Measurements from ENCODE around the gene GPD1.
A peak's percentile ranks its signal among the peaks of the same experiment; 100 is the strongest.
"Not testable (repeated sequence)": the region's sequence is repeated elsewhere in the genome, so short reads cannot be mapped to it uniquely, and the experiment has no call there.

The GPD1 gene

DNA sequence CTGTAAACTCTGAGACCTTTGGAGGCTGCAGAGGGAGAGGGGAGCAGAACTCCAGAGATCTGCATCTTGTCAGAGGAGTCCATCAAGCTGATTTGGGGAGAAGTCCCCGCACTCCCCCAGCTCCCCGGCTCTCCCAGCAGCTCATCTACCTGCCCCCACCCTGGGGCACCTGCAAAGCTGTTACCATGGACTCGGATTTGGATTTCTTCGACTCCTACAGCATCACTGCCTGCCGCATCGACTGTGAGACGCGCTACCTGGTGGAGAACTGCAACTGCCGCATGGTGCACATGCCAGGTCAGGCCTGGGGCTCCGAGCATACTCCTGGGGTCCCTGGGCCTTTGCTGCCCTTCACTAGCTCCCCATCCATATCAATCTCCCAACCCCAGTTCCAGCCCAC, 25.5 kb upstream of the GPD1 start:
- Mint-ChIP-seq H3K27me3 (no peaks in the 10 kb centered on the region), H3K4me1 (peaks cover 5% of the 10 kb centered on the region), H3K9me3 (no peaks in the 10 kb centered on the region), H3K36me3 (ENCODE audit: insufficient read depth) (peaks cover 3% of the 10 kb centered on the region), H3K27ac (ENCODE audit: low read depth) (no peak overlapping the region), H3K4me3 (no peak overlapping the region)
- no peak for DNase-seq (ENCODE audit: low spot score in 2 of 2)
- ATAC-seq (replicated peaks; ENCODE audit: extremely low read depth, poor library complexity, severe bottlenecking), result no peak

DNA sequence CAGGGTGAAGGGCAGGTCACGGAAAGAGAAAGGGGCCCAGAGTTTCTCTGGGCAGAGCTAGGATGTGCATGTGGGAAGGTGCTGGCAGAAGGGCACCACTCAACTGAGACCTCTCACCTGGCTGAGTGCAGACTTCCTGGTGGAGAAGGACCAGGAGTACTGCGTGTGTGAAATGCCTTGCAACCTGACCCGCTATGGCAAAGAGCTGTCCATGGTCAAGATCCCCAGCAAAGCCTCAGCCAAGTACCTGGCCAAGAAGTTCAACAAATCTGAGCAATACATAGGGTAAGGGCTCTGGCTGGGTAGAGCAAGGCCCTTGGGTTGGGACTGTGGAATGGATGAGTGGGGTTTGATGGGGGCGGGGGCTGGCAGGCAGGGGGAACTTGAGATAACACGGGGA, 24.0 kb upstream of the GPD1 start:
- H3K4me1 Mint-ChIP-seq, result peaks cover 11% of the 10 kb centered on the region
- peaks cover 3% of the 10 kb centered on the region for H3K36me3 Mint-ChIP-seq (ENCODE audit: insufficient read depth)
- no peak overlapping the region for H3K27ac Mint-ChIP-seq (ENCODE audit: low read depth)
- no peak for ATAC-seq (replicated peaks; ENCODE audit: extremely low read depth, poor library complexity, severe bottlenecking)
- no peaks in the 10 kb centered on the region for H3K9me3 Mint-ChIP-seq
- no peak for DNase-seq (ENCODE audit: low spot score in 2 of 2)
- H3K27me3 Mint-ChIP-seq, result no peaks in the 10 kb centered on the region
- H3K4me3 Mint-ChIP-seq, result no peak overlapping the region

DNA sequence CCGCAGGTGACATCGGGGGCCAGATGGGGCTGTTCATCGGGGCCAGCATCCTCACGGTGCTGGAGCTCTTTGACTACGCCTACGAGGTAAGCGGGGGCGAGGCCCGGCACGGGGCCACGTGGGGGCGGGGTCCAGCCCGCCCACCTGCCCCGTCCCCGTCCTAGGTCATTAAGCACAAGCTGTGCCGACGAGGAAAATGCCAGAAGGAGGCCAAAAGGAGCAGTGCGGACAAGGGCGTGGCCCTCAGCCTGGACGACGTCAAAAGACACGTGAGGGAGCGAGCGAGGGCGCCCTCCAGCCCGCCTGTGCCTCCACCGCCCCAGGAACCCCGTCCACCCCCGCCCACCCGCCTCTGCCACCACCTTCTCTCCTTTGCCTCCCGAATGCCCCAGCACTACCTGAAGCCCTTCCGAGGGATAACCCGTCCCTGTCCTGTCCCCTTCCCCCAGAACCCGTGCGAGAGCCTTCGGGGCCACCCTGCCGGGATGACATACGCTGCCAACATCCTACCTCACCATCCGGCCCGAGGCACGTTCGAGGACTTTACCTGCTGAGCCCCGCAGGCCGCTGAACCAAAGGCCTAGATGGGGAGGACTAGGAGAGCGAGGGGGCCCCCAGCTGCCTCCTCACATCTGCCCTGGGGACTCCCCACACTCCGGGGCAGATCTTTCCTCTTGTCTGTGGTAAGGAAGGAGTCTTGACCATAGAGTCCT, 22.6 kb upstream of the GPD1 start:
- no peaks in the 10 kb centered on the region for H3K9me3 Mint-ChIP-seq
- H3K4me3 Mint-ChIP-seq, result no peak overlapping the region
- H3K27me3 Mint-ChIP-seq, result no peaks in the 10 kb centered on the region
- H3K36me3 Mint-ChIP-seq (ENCODE audit: insufficient read depth), result peaks cover 3% of the 10 kb centered on the region
- H3K4me1 Mint-ChIP-seq, result peaks cover 14% of the 10 kb centered on the region
- ATAC-seq (replicated peaks; ENCODE audit: extremely low read depth, poor library complexity, severe bottlenecking) (no peak), DNase-seq (ENCODE audit: low spot score in 2 of 2) (no peak)
- peak overlapping the region; percentile 69 for H3K27ac Mint-ChIP-seq (ENCODE audit: low read depth)

DNA sequence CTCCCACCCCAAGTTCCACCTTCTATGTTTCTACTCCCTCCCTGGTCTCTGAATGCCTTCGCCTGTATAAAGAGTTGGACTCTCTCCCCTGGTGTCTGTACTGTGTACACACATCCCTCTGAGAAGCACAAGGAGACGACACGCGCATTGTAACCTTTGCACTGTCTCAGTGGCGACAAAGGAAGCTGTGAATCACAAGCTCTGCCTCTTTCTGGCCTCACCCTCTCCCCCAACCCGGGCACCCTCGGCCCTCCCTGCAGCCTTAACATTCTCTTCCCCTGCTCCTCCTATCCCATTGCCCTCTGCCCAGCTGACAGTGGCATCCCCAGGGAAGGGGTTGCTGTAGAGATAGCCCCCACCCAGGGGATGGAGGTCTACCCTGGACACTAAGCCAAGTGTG, 21.2 kb upstream of the GPD1 start:
- Mint-ChIP-seq H3K27me3 (no peaks in the 10 kb centered on the region), H3K9me3 (no peaks in the 10 kb centered on the region), H3K36me3 (ENCODE audit: insufficient read depth) (peaks cover 10% of the 10 kb centered on the region), H3K4me1 (peaks cover 22% of the 10 kb centered on the region), H3K4me3 (no peak overlapping the region), H3K27ac (ENCODE audit: low read depth) (peak overlapping the region; percentile 69)
- no peak for DNase-seq (ENCODE audit: low spot score in 2 of 2)
- ATAC-seq (replicated peaks; ENCODE audit: extremely low read depth, poor library complexity, severe bottlenecking), result no peak

DNA sequence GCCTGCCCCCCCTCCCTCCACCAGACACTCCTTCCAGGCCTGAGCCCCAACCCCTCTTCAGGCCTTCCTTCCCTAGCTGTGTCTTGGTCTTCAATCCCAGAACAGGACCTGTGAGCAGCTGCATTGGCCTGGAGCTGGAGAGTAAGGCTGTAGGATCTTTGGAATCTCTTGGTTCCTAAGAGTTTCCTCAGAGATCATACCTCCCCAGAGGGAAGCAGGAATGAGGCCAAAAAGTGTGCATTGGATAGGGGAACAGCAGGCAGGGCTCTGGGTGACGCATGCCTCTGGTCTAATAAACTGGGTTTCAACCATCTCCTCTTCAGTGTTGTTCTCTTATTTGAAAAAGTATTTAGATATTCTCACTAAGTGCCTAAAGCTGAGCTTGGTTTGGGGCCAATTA, 20.5 kb upstream of the GPD1 start:
- Mint-ChIP-seq H3K36me3 (ENCODE audit: insufficient read depth) (peaks cover 13% of the 10 kb centered on the region), H3K27me3 (no peaks in the 10 kb centered on the region), H3K4me1 (peaks cover 28% of the 10 kb centered on the region), H3K4me3 (peak overlapping the region; percentile 74), H3K9me3 (no peaks in the 10 kb centered on the region), H3K27ac (ENCODE audit: low read depth) (peak overlapping the region; percentile 25)
- DNase-seq (ENCODE audit: low spot score in 2 of 2), result no peak
- ATAC-seq (replicated peaks; ENCODE audit: extremely low read depth, poor library complexity, severe bottlenecking), result no peak

DNA sequence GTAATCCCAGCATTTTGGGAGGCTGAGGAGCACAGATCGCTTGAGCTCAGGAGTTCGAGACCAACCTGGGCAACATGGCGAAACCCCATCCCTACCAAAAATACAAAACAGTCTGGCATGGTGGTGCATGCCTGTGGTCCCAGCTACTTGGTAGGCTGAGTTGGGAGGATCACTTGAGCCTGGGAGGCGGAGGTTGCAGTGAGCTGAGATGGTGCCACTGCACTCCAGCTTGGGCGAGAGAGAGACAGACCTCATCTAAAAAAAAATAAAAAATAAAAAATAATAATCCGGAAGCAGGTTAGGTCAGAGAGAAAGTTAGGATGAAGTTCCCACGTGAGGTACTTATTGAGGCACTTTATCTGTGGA, 19.4 kb upstream of the GPD1 start:
- DNase-seq (ENCODE audit: low spot score in 2 of 2); H3K9me3 Mint-ChIP-seq; ATAC-seq (replicated peaks; ENCODE audit: extremely low read depth, poor library complexity, severe bottlenecking); H3K27me3 Mint-ChIP-seq: not testable (repeated sequence)
- peaks cover 35% of the 10 kb centered on the region for H3K4me1 Mint-ChIP-seq
- peaks cover 15% of the 10 kb centered on the region for H3K36me3 Mint-ChIP-seq (ENCODE audit: insufficient read depth)
- peak overlapping the region; percentile 95 for H3K4me3 Mint-ChIP-seq
- H3K27ac Mint-ChIP-seq (ENCODE audit: low read depth), result peak overlapping the region; percentile 91

DNA sequence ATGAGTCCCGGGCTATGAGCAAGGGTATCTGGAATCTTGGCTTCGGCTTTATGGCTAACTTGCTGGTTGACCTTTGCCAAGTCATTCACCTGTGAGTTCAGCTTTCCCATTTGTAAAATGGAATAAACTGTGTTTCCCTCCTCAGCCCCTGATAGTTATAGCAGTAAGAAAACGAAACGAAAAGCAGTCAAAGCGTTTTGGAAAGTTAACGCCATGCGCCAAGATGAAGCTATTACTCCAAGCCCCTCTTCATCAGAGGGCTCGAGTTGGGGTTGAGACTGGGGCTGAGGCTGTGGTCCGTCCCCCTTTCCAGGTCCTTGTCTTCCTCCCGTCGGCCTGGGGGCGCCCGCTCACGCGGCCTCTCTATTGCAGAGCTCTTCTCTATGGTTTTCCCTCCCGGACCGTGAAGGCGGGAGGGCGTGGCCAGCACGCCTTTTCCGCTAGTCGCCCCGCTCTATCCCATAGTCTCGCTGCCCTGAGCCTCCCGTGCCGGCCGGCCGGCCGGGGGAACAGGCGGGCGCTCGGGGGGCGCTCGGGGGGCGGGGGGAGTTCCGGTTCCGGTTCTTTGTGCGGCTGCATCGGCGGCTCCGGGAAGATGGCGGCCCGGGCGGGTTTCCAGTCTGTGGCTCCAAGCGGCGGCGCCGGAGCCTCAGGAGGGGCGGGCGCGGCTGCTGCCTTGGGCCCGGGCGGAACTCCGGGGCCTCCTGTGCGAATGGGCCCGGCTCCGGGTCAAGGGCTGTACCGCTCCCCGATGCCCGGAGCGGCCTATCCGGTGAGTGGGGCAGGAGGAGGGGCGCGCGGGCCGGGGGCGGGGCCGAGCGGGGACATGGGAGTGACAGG, 18.8 kb upstream of the GPD1 start, which contains the start of gene SMARCD1:
Gene SMARCD1 (plus strand): TSS at position 568 of the 840 bp plus-strand sequence. CDS start 28 bp downstream, at position 596.
- H3K4me3 Mint-ChIP-seq, result peak within 1 kb of the TSS; percentile 95
- DNase-seq (ENCODE audit: low spot score in 2 of 2), result peak; percentile 52 to 60
- ATAC-seq (replicated peaks; ENCODE audit: extremely low read depth, poor library complexity, severe bottlenecking), result peak; percentile 86
- H3K27me3 Mint-ChIP-seq, result no peaks in the 10 kb centered on the region
- peaks cover 35% of the 10 kb centered on the region for H3K4me1 Mint-ChIP-seq
- peaks cover 21% of the 10 kb centered on the region for H3K36me3 Mint-ChIP-seq (ENCODE audit: insufficient read depth)
- H3K27ac Mint-ChIP-seq (ENCODE audit: low read depth), result peak within 1 kb of the TSS; percentile 91
- H3K9me3 Mint-ChIP-seq, result no peaks in the 10 kb centered on the region

DNA sequence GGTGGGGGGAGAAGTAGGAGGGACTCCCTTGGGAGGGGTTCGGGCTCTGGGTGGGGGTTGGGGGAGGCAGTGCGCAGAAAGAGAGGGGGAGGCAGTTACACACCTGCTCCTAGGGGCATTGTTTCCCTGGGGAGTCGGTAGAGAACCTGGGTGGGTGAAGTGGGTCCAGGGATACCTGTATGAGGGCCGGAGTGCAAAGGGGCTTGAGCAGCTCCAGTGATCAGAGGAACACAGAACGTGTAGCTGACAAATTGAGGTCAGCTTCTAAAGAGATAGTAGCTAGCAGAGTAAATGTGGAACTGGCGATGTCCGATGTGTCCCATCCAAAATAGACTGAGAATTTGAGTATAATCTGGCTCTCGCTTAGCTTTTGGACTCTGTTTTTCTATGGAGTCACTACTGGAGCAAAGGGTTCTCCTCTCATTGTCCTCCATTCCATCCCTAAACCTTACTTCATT, 18.2 kb upstream of the GPD1 start:
- ATAC-seq (replicated peaks; ENCODE audit: extremely low read depth, poor library complexity, severe bottlenecking) (peak; percentile 6), DNase-seq (ENCODE audit: low spot score in 2 of 2) (no peak)
- H3K27ac Mint-ChIP-seq (ENCODE audit: low read depth), result peak overlapping the region; percentile 91
- H3K9me3 Mint-ChIP-seq, result no peaks in the 10 kb centered on the region
- H3K36me3 Mint-ChIP-seq (ENCODE audit: insufficient read depth), result peaks cover 26% of the 10 kb centered on the region
- peak overlapping the region; percentile 95 for H3K4me3 Mint-ChIP-seq
- no peaks in the 10 kb centered on the region for H3K27me3 Mint-ChIP-seq
- peaks cover 35% of the 10 kb centered on the region for H3K4me1 Mint-ChIP-seq

DNA sequence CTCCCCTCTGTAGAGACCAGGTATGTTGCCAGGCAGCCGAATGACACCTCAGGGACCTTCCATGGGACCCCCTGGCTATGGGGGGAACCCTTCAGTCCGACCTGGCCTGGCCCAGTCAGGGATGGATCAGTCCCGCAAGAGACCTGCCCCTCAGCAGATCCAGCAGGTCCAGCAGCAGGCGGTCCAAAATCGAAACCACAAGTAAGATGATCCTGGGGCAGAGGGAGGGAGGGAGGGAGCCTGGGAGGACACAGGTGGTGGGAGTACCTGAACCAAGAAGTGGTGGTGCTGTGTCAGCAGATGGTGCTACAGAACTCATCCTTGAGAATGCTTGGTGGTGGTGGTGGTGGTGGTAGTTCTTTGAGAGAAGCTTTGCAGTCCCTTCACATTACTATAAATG, 17.7 kb upstream of the GPD1 start:
- Mint-ChIP-seq H3K27ac (ENCODE audit: low read depth) (no peak overlapping the region), H3K4me1 (peaks cover 35% of the 10 kb centered on the region), H3K9me3 (no peaks in the 10 kb centered on the region), H3K27me3 (no peaks in the 10 kb centered on the region), H3K4me3 (peak overlapping the region; percentile 95), H3K36me3 (ENCODE audit: insufficient read depth) (peaks cover 30% of the 10 kb centered on the region)
- DNase-seq (ENCODE audit: low spot score in 2 of 2) (no peak), ATAC-seq (replicated peaks; ENCODE audit: extremely low read depth, poor library complexity, severe bottlenecking) (no peak)

DNA sequence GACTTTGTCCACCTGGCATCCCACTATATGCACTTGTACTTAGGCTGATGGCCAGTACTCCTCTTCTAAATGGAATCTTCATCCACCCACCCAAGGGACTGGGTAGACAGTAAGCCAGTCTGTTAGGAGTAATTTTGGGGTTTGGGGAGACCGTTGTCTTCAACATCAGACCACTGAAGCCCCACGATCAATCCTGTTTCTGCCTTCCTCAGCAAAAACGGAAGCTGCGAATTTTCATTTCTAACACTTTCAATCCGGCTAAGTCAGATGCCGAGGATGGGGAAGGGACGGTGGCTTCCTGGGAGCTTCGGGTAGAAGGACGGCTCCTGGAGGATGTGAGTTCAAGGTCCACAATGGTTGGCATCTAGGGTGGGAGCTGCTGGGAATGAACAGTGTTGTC, 16.7 kb upstream of the GPD1 start:
- Mint-ChIP-seq H3K4me3 (no peak overlapping the region), H3K36me3 (ENCODE audit: insufficient read depth) (peaks cover 40% of the 10 kb centered on the region), H3K27me3 (no peaks in the 10 kb centered on the region), H3K4me1 (peaks cover 35% of the 10 kb centered on the region), H3K27ac (ENCODE audit: low read depth) (no peak overlapping the region), H3K9me3 (no peaks in the 10 kb centered on the region)
- no peak for DNase-seq (ENCODE audit: low spot score in 2 of 2)
- no peak for ATAC-seq (replicated peaks; ENCODE audit: extremely low read depth, poor library complexity, severe bottlenecking)

DNA sequence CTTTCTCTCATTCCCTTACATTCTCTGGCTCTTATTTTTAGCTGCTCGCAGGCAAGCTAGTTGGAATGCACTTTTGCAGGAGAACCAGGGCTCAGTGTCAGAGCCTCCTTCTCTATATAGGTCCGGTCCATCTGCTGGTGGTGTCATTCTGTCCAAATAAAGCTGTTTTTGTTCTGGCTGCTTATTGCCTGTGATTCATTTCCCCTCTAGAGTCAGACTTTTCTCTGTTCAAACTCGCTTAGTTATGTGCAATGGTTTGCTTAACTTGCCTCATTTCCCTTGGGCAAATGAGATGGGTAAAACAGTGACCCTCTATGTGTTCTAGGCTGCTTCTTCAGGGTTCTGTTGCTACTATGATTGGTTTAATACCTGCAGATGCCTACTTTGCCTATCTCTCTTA, 15.8 kb upstream of the GPD1 start:
- H3K4me1 Mint-ChIP-seq, result peaks cover 35% of the 10 kb centered on the region
- ATAC-seq (replicated peaks; ENCODE audit: extremely low read depth, poor library complexity, severe bottlenecking), result no peak
- peak overlapping the region; percentile 11 for H3K27ac Mint-ChIP-seq (ENCODE audit: low read depth)
- no peak for DNase-seq (ENCODE audit: low spot score in 2 of 2)
- no peak overlapping the region for H3K4me3 Mint-ChIP-seq
- H3K36me3 Mint-ChIP-seq (ENCODE audit: insufficient read depth), result peaks cover 47% of the 10 kb centered on the region
- no peaks in the 10 kb centered on the region for H3K9me3 Mint-ChIP-seq
- H3K27me3 Mint-ChIP-seq, result no peaks in the 10 kb centered on the region

DNA sequence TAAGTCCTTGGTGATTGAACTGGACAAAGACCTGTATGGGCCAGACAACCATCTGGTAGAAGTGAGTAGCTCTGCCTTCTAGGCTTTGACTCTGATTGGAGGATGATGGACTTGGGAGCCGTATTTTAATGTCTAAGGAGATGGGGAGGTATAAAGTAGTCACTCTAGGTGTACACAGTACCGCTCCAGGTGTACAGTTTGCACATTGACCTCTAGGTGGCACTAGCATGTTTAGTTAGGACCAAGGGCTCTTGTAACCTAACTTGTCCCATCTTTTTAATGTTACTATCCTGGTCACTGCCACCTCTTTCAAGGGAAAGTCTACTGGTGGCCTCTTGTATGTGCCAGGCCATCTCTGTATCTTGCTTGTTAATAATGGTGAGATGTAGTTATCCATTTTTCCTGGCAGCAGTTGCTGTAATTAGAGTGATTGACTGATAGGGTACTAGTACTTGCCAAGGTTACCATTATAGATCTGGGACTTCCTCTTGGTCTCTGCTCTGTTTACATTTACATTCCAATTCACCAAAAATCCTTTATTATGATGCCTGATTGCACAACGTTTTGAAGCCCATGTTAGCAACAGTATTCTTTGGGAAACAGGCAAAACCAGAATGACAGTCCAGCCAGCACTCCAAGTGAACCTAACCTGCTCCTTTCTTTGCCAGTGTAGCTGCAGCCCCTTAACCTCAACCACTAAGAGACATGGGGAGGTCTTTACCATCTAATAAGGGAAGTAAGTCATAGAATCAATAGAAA, 15.1 kb upstream of the GPD1 start:
- peaks cover 54% of the 10 kb centered on the region for H3K36me3 Mint-ChIP-seq (ENCODE audit: insufficient read depth)
- peak overlapping the region; percentile 11 for H3K27ac Mint-ChIP-seq (ENCODE audit: low read depth)
- DNase-seq (ENCODE audit: low spot score in 2 of 2), result peak; percentile 35 to 37
- no peak overlapping the region for H3K4me3 Mint-ChIP-seq
- ATAC-seq (replicated peaks; ENCODE audit: extremely low read depth, poor library complexity, severe bottlenecking), result no peak
- H3K27me3 Mint-ChIP-seq, result no peaks in the 10 kb centered on the region
- no peaks in the 10 kb centered on the region for H3K9me3 Mint-ChIP-seq
- peaks cover 31% of the 10 kb centered on the region for H3K4me1 Mint-ChIP-seq
